ENCODE measurements around the gene NOS1AP.

NOS1AP gene

GRCh38 chr1:162233066-162233465 lies 163.6 kb downstream of the NOS1AP start:
- TF ChIP-seq POLR2AphosphoS5 (IDR thresholded peaks at IDR 0.05; ENCODE audit: low read depth, low read length) (no peak), SIN3A (IDR thresholded peaks at IDR 0.05; ENCODE audit: borderline replicate concordance, insufficient read depth, low read length) (no peak), FOXP2 (optimal IDR thresholded peaks at IDR 0.05; ENCODE audit: borderline replicate concordance, extremely low read depth, extremely low read length, insufficient read depth) (no peak), TAF1 (IDR thresholded peaks at IDR 0.05; ENCODE audit: borderline replicate concordance, insufficient read depth, low read length) (no peak)
- TF ChIP-seq, protein P1, sequence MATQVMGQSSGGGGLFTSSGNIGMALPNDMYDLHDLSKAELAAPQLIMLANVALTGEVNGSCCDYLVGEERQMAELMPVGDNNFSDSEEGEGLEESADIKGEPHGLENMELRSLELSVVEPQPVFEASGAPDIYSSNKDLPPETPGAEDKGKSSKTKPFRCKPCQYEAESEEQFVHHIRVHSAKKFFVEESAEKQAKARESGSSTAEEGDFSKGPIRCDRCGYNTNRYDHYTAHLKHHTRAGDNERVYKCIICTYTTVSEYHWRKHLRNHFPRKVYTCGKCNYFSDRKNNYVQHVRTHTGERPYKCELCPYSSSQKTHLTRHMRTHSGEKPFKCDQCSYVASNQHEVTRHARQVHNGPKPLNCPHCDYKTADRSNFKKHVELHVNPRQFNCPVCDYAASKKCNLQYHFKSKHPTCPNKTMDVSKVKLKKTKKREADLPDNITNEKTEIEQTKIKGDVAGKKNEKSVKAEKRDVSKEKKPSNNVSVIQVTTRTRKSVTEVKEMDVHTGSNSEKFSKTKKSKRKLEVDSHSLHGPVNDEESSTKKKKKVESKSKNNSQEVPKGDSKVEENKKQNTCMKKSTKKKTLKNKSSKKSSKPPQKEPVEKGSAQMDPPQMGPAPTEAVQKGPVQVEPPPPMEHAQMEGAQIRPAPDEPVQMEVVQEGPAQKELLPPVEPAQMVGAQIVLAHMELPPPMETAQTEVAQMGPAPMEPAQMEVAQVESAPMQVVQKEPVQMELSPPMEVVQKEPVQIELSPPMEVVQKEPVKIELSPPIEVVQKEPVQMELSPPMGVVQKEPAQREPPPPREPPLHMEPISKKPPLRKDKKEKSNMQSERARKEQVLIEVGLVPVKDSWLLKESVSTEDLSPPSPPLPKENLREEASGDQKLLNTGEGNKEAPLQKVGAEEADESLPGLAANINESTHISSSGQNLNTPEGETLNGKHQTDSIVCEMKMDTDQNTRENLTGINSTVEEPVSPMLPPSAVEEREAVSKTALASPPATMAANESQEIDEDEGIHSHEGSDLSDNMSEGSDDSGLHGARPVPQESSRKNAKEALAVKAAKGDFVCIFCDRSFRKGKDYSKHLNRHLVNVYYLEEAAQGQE (IDR thresholded peaks at IDR 0.05; ENCODE audit: insufficient read depth in 1 of 2, low read depth in 2 of 2, low read length in 2 of 2): no peak

DNA sequence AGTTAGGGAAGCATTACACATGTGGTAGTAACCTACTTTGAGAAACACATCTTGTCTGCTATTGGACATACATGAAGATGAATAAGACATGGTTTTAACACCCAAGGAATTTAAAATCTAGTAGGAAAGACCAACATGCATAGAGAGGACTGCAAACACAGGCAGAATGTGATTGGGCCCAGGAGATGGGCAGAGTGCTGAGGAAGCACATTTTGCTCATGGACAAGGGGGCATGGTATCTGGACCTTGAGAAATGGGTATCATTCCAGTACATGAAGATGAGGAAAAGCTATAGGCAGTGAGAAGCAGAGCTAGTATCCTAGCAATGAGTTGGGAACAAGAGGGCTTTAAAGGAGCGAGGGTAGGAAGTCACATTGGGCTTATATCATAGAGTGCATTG lies 164.4 kb downstream of the NOS1AP start:
- TF ChIP-seq POLR2AphosphoS5 (IDR thresholded peaks at IDR 0.05; ENCODE audit: low read depth, low read length) (no peak), TAF1 (IDR thresholded peaks at IDR 0.05; ENCODE audit: borderline replicate concordance, insufficient read depth, low read length) (no peak), FOXP2 (optimal IDR thresholded peaks at IDR 0.05; ENCODE audit: borderline replicate concordance, extremely low read depth, extremely low read length, insufficient read depth) (no peak), SIN3A (IDR thresholded peaks at IDR 0.05; ENCODE audit: borderline replicate concordance, insufficient read depth, low read length) (no peak)
- TF ChIP-seq, protein P1 (IDR thresholded peaks at IDR 0.05; ENCODE audit: insufficient read depth in 1 of 2, low read depth in 2 of 2, low read length in 2 of 2): no peak

GRCh38 chr1:162234571-162234970 lies 165.1 kb downstream of the NOS1AP start:
- TF ChIP-seq, protein P1 (IDR thresholded peaks at IDR 0.05; ENCODE audit: insufficient read depth in 1 of 2, low read depth in 2 of 2, low read length in 2 of 2): no peak
- TF ChIP-seq POLR2AphosphoS5 (IDR thresholded peaks at IDR 0.05; ENCODE audit: low read depth, low read length): no peak
- TF ChIP-seq SIN3A (IDR thresholded peaks at IDR 0.05; ENCODE audit: borderline replicate concordance, insufficient read depth, low read length): no peak

DNA sequence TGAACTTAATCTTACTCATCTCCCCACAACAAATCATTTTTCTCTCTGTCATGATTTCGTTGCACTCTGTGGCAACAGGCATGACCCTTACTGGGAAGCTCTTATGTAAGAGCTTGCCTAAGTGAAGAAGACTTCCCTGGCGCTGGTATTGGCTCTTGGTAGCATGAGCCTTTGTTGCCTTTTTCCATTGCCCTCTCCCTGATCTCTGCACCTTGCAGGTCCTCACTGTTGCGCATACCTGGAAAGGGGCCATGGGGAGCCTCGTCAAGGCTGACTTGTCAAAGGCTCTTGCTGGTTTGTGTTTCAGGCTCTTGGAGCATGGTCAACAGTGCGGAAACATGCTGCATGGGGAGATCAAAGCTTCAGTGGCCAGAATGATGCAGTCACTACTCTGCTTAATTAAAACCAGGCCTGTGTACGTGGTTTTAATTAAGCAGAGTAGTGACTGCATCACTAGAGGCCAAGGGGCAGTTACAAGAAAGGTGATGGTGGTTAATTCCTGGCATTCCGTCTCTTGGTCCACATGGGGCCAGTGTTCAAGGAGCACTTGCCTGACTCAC lies 165.8 kb downstream of the NOS1AP start:
- TF ChIP-seq SIN3A (IDR thresholded peaks at IDR 0.05; ENCODE audit: borderline replicate concordance, insufficient read depth, low read length): no peak
- TF ChIP-seq TAF1 (IDR thresholded peaks at IDR 0.05; ENCODE audit: borderline replicate concordance, insufficient read depth, low read length): no peak
- peak; percentile 55 for TF ChIP-seq FOXP2 (optimal IDR thresholded peaks at IDR 0.05; ENCODE audit: borderline replicate concordance, extremely low read depth, extremely low read length, insufficient read depth)
- TF ChIP-seq, protein P1 (IDR thresholded peaks at IDR 0.05; ENCODE audit: insufficient read depth in 1 of 2, low read depth in 2 of 2, low read length in 2 of 2): no peak
- TF ChIP-seq POLR2AphosphoS5 (IDR thresholded peaks at IDR 0.05; ENCODE audit: low read depth, low read length): no peak

GRCh38 chr1:162236201-162236600 lies 166.7 kb downstream of the NOS1AP start:
- TF ChIP-seq TAF1 (IDR thresholded peaks at IDR 0.05; ENCODE audit: borderline replicate concordance, insufficient read depth, low read length): no peak
- no peak for TF ChIP-seq SIN3A (IDR thresholded peaks at IDR 0.05; ENCODE audit: borderline replicate concordance, insufficient read depth, low read length)
- TF ChIP-seq FOXP2 (optimal IDR thresholded peaks at IDR 0.05; ENCODE audit: borderline replicate concordance, extremely low read depth, extremely low read length, insufficient read depth): no peak
- TF ChIP-seq POLR2AphosphoS5 (IDR thresholded peaks at IDR 0.05; ENCODE audit: low read depth, low read length): no peak
- TF ChIP-seq, protein P1 (IDR thresholded peaks at IDR 0.05; ENCODE audit: insufficient read depth in 1 of 2, low read depth in 2 of 2, low read length in 2 of 2): no peak

Measured in PFSK-1 (cell line).